GM18505 (cell line): ENCODE results near the gene RFTN1.

Experiments
- ATAC-seq: cut with Tn5 transposase; IDR thresholded peaks from one replicate; pipeline ENCODE4 v1.9.1; 2021; ENCODE audit not compliant: unreplicated experiment
- POLR2A ChIP-seq: IDR thresholded peaks from 4 replicates; pipeline ENCODE4 v1.6.1; 2011; ENCODE audit warnings: borderline replicate concordance; ENCODE audit not compliant: insufficient read depth, insufficient read length; ENCODE audit errors: extremely low read depth

Gene RFTN1

GRCh38 chr3:16447135-16447534 lies 66.4 kb downstream of the RFTN1 start:
- no peak for TF ChIP-seq POLR2A
- no peak for ATAC-seq

- TF ChIP-seq POLR2A, result no peak
- no peak for ATAC-seq
Measured at GRCh38 chr3:16444344-16444743, 69.2 kb downstream of the RFTN1 start.

- ATAC-seq, result no peak
- TF ChIP-seq POLR2A, result no peak
Measured at GRCh38 chr3:16442730-16443129, 70.8 kb downstream of the RFTN1 start.

- TF ChIP-seq POLR2A, result no peak
- no peak for ATAC-seq
Measured at GRCh38 chr3:16441371-16441875, 72.1 kb downstream of the RFTN1 start.

GRCh38 chr3:16439848-16440708 lies 73.4 kb downstream of the RFTN1 start:
- no peak for TF ChIP-seq POLR2A

GRCh38 chr3:16439163-16439847 lies 74.2 kb downstream of the RFTN1 start:
- ATAC-seq, result no peak
- no peak for TF ChIP-seq POLR2A

More at GRCh38 chr3:16439848-16440708, 73.4 kb downstream of the RFTN1 start:
- ATAC-seq, result no peak

GRCh38 chr3:16437640-16438039 lies 75.9 kb downstream of the RFTN1 start:
- no peak for ATAC-seq
- no peak for TF ChIP-seq POLR2A

- peak; percentile 5 for TF ChIP-seq POLR2A
- ATAC-seq, result peak; percentile 87
Measured at GRCh38 chr3:16433701-16434151, 79.8 kb downstream of the RFTN1 start.

- ATAC-seq, result peak; percentile 33
- no peak for TF ChIP-seq POLR2A
Measured at GRCh38 chr3:16432714-16433113, 80.8 kb downstream of the RFTN1 start.

- peak; percentile 40 for ATAC-seq
Measured at GRCh38 chr3:16430717-16431630, 82.5 kb downstream of the RFTN1 start.

GRCh38 chr3:16429086-16429485 lies 84.4 kb downstream of the RFTN1 start:
- no peak for ATAC-seq
- TF ChIP-seq POLR2A, result no peak

More at GRCh38 chr3:16430717-16431630, 82.5 kb downstream of the RFTN1 start:
- TF ChIP-seq POLR2A, result peak; percentile 11

- ATAC-seq, result no peak
- TF ChIP-seq POLR2A, result no peak
Measured at GRCh38 chr3:16428612-16429011, 84.9 kb downstream of the RFTN1 start.

- no peak for TF ChIP-seq POLR2A
Measured at GRCh38 chr3:16427103-16427965, 86.2 kb downstream of the RFTN1 start.

GRCh38 chr3:16426665-16427064 lies 86.8 kb downstream of the RFTN1 start:
- no peak for TF ChIP-seq POLR2A
- ATAC-seq, result no peak

More at GRCh38 chr3:16427103-16427965, 86.2 kb downstream of the RFTN1 start:
- ATAC-seq, result no peak
